A549 treated with Mapracorat at 1 μM for 4 hours (cell line): ENCODE measurements around the gene ANKRD7. TPM values are rescaled to one million over a fixed set of nuclear protein-coding genes. Genes with fewer than 3 reads are reported as not detected.

ENCODE experiments used
- total RNA-seq: library from RNA; stranded (reverse); fragments of 200-300 nt; extraction: Qiagen RNA extraction; gene quantifications from 5 replicates; pipeline ENCODE4 v1.2.3, GENCODE V29; 2022

ANKRD7 gene, protein sequence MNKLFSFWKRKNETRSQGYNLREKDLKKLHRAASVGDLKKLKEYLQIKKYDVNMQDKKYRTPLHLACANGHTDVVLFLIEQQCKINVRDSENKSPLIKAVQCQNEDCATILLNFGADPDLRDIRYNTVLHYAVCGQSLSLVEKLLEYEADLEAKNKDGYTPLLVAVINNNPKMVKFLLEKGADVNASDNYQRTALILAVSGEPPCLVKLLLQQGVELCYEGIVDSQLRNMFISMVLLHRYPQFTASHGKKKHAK
- 0.28 to 0.58 TPM (median 0.32 TPM) in 4 of 5 replicates, not detected in the other for total RNA-seq

GRCh38 chr7:118224521-118224920 lies at the start of gene ANKRD7:
TSS of gene ANKRD7 (plus strand) at chr7:118224704. CDS start at chr7:118224831, 127 bp downstream.

GRCh38 chr7:118183786-118184564 lies 40.5 kb upstream of the ANKRD7 start, which contains the start of gene LSM8:
TSS of gene LSM8 (plus strand) at chr7:118184164. CDS start at chr7:118184224, 60 bp downstream.

Other genes starting within 250 kb of the ANKRD7 start
- 38.8 to 55.0 TPM (median 40.9 TPM) in 5 replicates for gene LSM8, start 40.5 kb upstream of the ANKRD7 start, total RNA-seq